SJSA1 (cell line): ENCODE measurements around the gene LINC01488. TPM values are rescaled to one million over a fixed set of nuclear protein-coding genes. Genes with fewer than 3 reads are reported as not detected.

ENCODE experiments used
- DNase-seq, 2 experiments: peaks; one replicate each; pipeline ENCODE4 v3.0.0-alpha.2; 2015 to 2020; ENCODE audit warnings: low spot score in 2 of 2, low read depth in 1 of 2
- H3K27ac ChIP-seq: fragments of 250-450 bp; sonication (Bioruptor Pico); 2 replicates; pipeline ENCODE4 v1.5.1; 2020; ENCODE audit warnings: mild to moderate bottlenecking, moderate library complexity
- H3K27me3 ChIP-seq: fragments of 250-450 bp; sonication (Bioruptor Pico); replicated peaks from 2 replicates; pipeline ENCODE4 v1.5.1; 2020; ENCODE audit warnings: mild to moderate bottlenecking, moderate library complexity
- H3K36me3 ChIP-seq: fragments of 250-450 bp; sonication (Bioruptor Pico); 2 replicates; pipeline ENCODE4 v1.5.1; 2020; ENCODE audit warnings: mild to moderate bottlenecking
- H3K4me1 ChIP-seq: fragments of 250-450 bp; sonication (Bioruptor Pico); replicated peaks from 2 replicates; pipeline ENCODE4 v1.6.1; 2021; ENCODE audit warnings: mild to moderate bottlenecking
- H3K4me3 ChIP-seq: fragments of 250-450 bp; sonication (Bioruptor Pico); 2 replicates; pipeline ENCODE4 v1.5.1; 2020; ENCODE audit warnings: mild to moderate bottlenecking
- H3K9me3 ChIP-seq: fragments of 250-450 bp; sonication (Bioruptor Pico); replicated peaks from 2 replicates; pipeline ENCODE4 v1.5.1; 2020; ENCODE audit warnings: mild to moderate bottlenecking
- total RNA-seq: library from RNA; depleted of rRNA; stranded (reverse); fragments of >200 nt; shearing (Covaris generic); gene quantifications from 2 replicates; pipeline ENCODE4 v1.2.3, GENCODE V29; 2014

Gene LINC01488
- total RNA-seq, 1 experiment from 2014 or later = 0.05 TPM

- peak in 1 of 2 experiments; percentile 55 for DNase-seq
- H3K4me3 ChIP-seq = no peak overlapping the region
- no peak overlapping the region for H3K27ac ChIP-seq
Measured at GRCh38 chr11:69485337-69486041, 4.0 kb downstream of the LINC01488 start.

GRCh38 chr11:69486056-69486772 lies 4.8 kb downstream of the LINC01488 start:
- DNase-seq = no peak
- Histone ChIP-seq H3K4me3 (no peak overlapping the region), H3K27ac (no peak overlapping the region), H3K4me1 (peaks cover 22% of the 10 kb centered on the region), H3K9me3 (no peaks in the 10 kb centered on the region; the same call in 1 of the 2 replicates), H3K36me3 (no peaks in the 10 kb centered on the region), H3K27me3 (no peaks in the 10 kb centered on the region)

More at GRCh38 chr11:69485337-69486041, 4.0 kb downstream of the LINC01488 start:
- H3K4me1 ChIP-seq = peaks cover 22% of the 10 kb centered on the region
- no peaks in the 10 kb centered on the region for H3K36me3 ChIP-seq
- H3K27me3 ChIP-seq = no peaks in the 10 kb centered on the region
- H3K9me3 ChIP-seq = no peaks in the 10 kb centered on the region; the same call in 1 of the 2 replicates

GRCh38 chr11:69486773-69487291 lies 5.4 kb downstream of the LINC01488 start:
- H3K36me3 ChIP-seq = no peaks in the 10 kb centered on the region
- no peak for DNase-seq
- H3K27ac ChIP-seq = no peak overlapping the region
- H3K27me3 ChIP-seq = no peaks in the 10 kb centered on the region
- peaks cover 22% of the 10 kb centered on the region for H3K4me1 ChIP-seq
- H3K9me3 ChIP-seq = no peaks in the 10 kb centered on the region; the same call in 1 of the 2 replicates
- H3K4me3 ChIP-seq = no peak overlapping the region

GRCh38 chr11:69487391-69487790 lies 5.9 kb downstream of the LINC01488 start:
- no peaks in the 10 kb centered on the region for H3K27me3 ChIP-seq
- H3K4me1 ChIP-seq = peaks cover 22% of the 10 kb centered on the region
- no peak for DNase-seq
- H3K27ac ChIP-seq = no peak overlapping the region
- H3K36me3 ChIP-seq = no peaks in the 10 kb centered on the region
- H3K4me3 ChIP-seq = no peak overlapping the region
- H3K9me3 ChIP-seq = no peaks in the 10 kb centered on the region; the same call in 1 of the 2 replicates

- H3K27ac ChIP-seq = no peak overlapping the region
- no peak for DNase-seq
- no peaks in the 10 kb centered on the region for H3K36me3 ChIP-seq
- H3K4me3 ChIP-seq = no peak overlapping the region
- H3K27me3 ChIP-seq = no peaks in the 10 kb centered on the region
- H3K9me3 ChIP-seq = no peaks in the 10 kb centered on the region; the same call in 1 of the 2 replicates
- peaks cover 22% of the 10 kb centered on the region for H3K4me1 ChIP-seq
Measured at GRCh38 chr11:69487849-69488542, 6.5 kb downstream of the LINC01488 start.

- no peak overlapping the region for H3K4me3 ChIP-seq
- H3K9me3 ChIP-seq = no peaks in the 10 kb centered on the region; the same call in 1 of the 2 replicates
- no peak for DNase-seq
- H3K27ac ChIP-seq = no peak overlapping the region
- no peaks in the 10 kb centered on the region for H3K27me3 ChIP-seq
- H3K36me3 ChIP-seq = no peaks in the 10 kb centered on the region
- peaks cover 22% of the 10 kb centered on the region for H3K4me1 ChIP-seq
Measured at GRCh38 chr11:69488543-69488940, 7.1 kb downstream of the LINC01488 start.

- H3K27me3 ChIP-seq = no peaks in the 10 kb centered on the region
- H3K4me1 ChIP-seq = peaks cover 22% of the 10 kb centered on the region
- H3K36me3 ChIP-seq = no peaks in the 10 kb centered on the region
- H3K4me3 ChIP-seq = no peak overlapping the region
- H3K27ac ChIP-seq = no peak overlapping the region
- no peak for DNase-seq
- no peaks in the 10 kb centered on the region; the same call in 1 of the 2 replicates for H3K9me3 ChIP-seq
Measured at GRCh38 chr11:69489031-69489745, 7.7 kb downstream of the LINC01488 start.

- Histone ChIP-seq H3K27ac (no peak overlapping the region), H3K36me3 (no peaks in the 10 kb centered on the region), H3K27me3 (no peaks in the 10 kb centered on the region), H3K4me1 (peaks cover 21% of the 10 kb centered on the region), H3K9me3 (no peaks in the 10 kb centered on the region; the same call in 1 of the 2 replicates), H3K4me3 (no peak overlapping the region)
- no peak for DNase-seq
Measured at GRCh38 chr11:69489746-69490365, 8.4 kb downstream of the LINC01488 start.

- Histone ChIP-seq H3K27ac (no peak overlapping the region), H3K4me1 (peaks cover 21% of the 10 kb centered on the region), H3K4me3 (no peak overlapping the region), H3K36me3 (no peaks in the 10 kb centered on the region), H3K9me3 (no peaks in the 10 kb centered on the region; the same call in 1 of the 2 replicates), H3K27me3 (no peaks in the 10 kb centered on the region)
- DNase-seq = no peak
Measured at GRCh38 chr11:69490516-69490915, 9.1 kb downstream of the LINC01488 start.

- no peaks in the 10 kb centered on the region for H3K27me3 ChIP-seq
- peaks cover 26% of the 10 kb centered on the region for H3K4me1 ChIP-seq
- no peak overlapping the region for H3K4me3 ChIP-seq
- no peaks in the 10 kb centered on the region; the same call in 1 of the 2 replicates for H3K9me3 ChIP-seq
- H3K36me3 ChIP-seq = no peaks in the 10 kb centered on the region
- no peak for DNase-seq
- no peak overlapping the region for H3K27ac ChIP-seq
Measured at GRCh38 chr11:69491071-69492031, 9.9 kb downstream of the LINC01488 start.

- Histone ChIP-seq H3K27me3 (no peaks in the 10 kb centered on the region), H3K27ac (no peak overlapping the region), H3K36me3 (no peaks in the 10 kb centered on the region), H3K4me1 (peaks cover 32% of the 10 kb centered on the region), H3K9me3 (no peaks in the 10 kb centered on the region; the same call in 1 of the 2 replicates), H3K4me3 (no peak overlapping the region)
- DNase-seq = no peak
Measured at GRCh38 chr11:69492201-69492991, 10.9 kb downstream of the LINC01488 start.
